ENCODE results near the gene BNC2.

- TF ChIP-seq SP2 (tag by site-specific recombination; IDR thresholded peaks at IDR 0.05) = no peak
- TF ChIP-seq ZNF16 (tag by site-specific recombination; IDR thresholded peaks at IDR 0.05; ENCODE audit: low read depth) = no peak
- TF ChIP-seq ZNF791 (tag by site-specific recombination; IDR thresholded peaks at IDR 0.05) = no peak
- no peak for TF ChIP-seq CTCF (tag by site-specific recombination; IDR thresholded peaks at IDR 0.05)
- TF ChIP-seq ZFP41 (tag by site-specific recombination; IDR thresholded peaks at IDR 0.05; ENCODE audit: borderline replicate concordance) = no peak
- TF ChIP-seq ZNF37A (tag by site-specific recombination; IDR thresholded peaks at IDR 0.05) = no peak
- no peak for TF ChIP-seq ZNF404 (tag by site-specific recombination; IDR thresholded peaks at IDR 0.05)
- TF ChIP-seq REST (tag by site-specific recombination; IDR thresholded peaks at IDR 0.05) = no peak
These were observed 99.1 kb downstream of the BNC2 start for GRCh38 chr9:16771356-16771755.

Measured in HEK293 (cell line).